OCI-LY3 (cell line): ENCODE results near the gene NUPR1.
"Not testable (repeated sequence)": the region's sequence is repeated elsewhere in the genome, so short reads cannot be mapped to it uniquely, and the experiment has no call there.

Source experiments
- H2AFZ ChIP-seq: fragments of 200-600, 300-600 bp; shearing (Covaris generic); 2 replicates; pipeline ENCODE4 v1.6.0; 2014; ENCODE audit warnings: antibody characterized with exemption, low read depth, low read length
- H3K27ac ChIP-seq: fragments of 200-600, 300-600 bp; sonication (generic); 2 replicates; pipeline ENCODE4 v1.5.1; 2014; ENCODE audit warnings: mild to moderate bottlenecking, low read length, moderate library complexity, mixed read lengths
- H3K27me3 ChIP-seq: fragments of 200-600, 300-600 bp; sonication (generic); 2 replicates; pipeline ENCODE4 v1.6.1; 2014; ENCODE audit warnings: low read depth, low read length, mixed read lengths
- H3K36me3 ChIP-seq: fragments of 200-600, 300-600 bp; sonication (generic); replicated peaks from 2 replicates; pipeline ENCODE3; 2014; ENCODE audit warnings: low read depth, low read length, mixed read lengths
- H3K4me1 ChIP-seq: fragments of 300-600, 200-600 bp; sonication (generic); 2 replicates; pipeline ENCODE4 v1.6.1; 2014; ENCODE audit warnings: low read length, mixed read lengths
- H3K4me2 ChIP-seq: fragments of 200-600, 300-600 bp; sonication (generic); 2 replicates; pipeline ENCODE4 v1.6.1; 2014; ENCODE audit warnings: low read length, mixed read lengths
- H3K4me3 ChIP-seq: fragments of 300-600, 200-600 bp; sonication (generic); 2 replicates; pipeline ENCODE4 v1.5.1; 2014; ENCODE audit warnings: antibody characterized with exemption, mild to moderate bottlenecking, low read length, moderate library complexity
- H3K79me2 ChIP-seq: fragments of 300-600, 200-600 bp; shearing (Covaris generic); 2 replicates; pipeline ENCODE4 v1.6.1; 2014; ENCODE audit warnings: mild to moderate bottlenecking, low read length, mixed read lengths
- H3K9ac ChIP-seq: fragments of 300-600, 200-600 bp; shearing (Covaris generic); 2 replicates; pipeline ENCODE4 v1.6.0; 2014; ENCODE audit warnings: mild to moderate bottlenecking, low read length, moderate library complexity
- H3K9me3 ChIP-seq: fragments of 200-600, 300-600 bp; shearing (Covaris generic); 2 replicates; pipeline ENCODE4 v1.6.1; 2014; ENCODE audit warnings: low read length, mixed read lengths; ENCODE audit not compliant: insufficient read depth
- H4K20me1 ChIP-seq: fragments of 200-600, 300-600 bp; sonication (generic); 2 replicates; pipeline ENCODE4 v1.6.1; 2016; ENCODE audit warnings: low read length, mixed read lengths; ENCODE audit not compliant: insufficient read depth
- CTCF ChIP-seq: fragments of 200-600, 300-600 bp; sonication (generic); IDR thresholded peaks from 2 replicates; pipeline ENCODE4 v1.5.1; 2014; ENCODE audit warnings: antibody characterized with exemption, low read length, low read depth
- EZH2phosphoT487 ChIP-seq: fragments of 200-600 bp; shearing (Covaris generic); IDR thresholded peaks from 2 replicates; pipeline ENCODE4 v1.6.1; 2018; ENCODE audit warnings: antibody characterized with exemption, mixed run types, low read depth

Gene NUPR1

GRCh38 chr16:28531777-28532744, 6.7 kb downstream of the NUPR1 start:
- H3K27ac ChIP-seq = peak overlapping the region; percentile 87
- no peaks in the 10 kb centered on the region for H3K79me2 ChIP-seq
- H2AFZ ChIP-seq = no peak overlapping the region
- peak overlapping the region; percentile 54 for H3K9ac ChIP-seq
- peaks cover 51% of the 10 kb centered on the region for H3K4me1 ChIP-seq
- H3K4me2 ChIP-seq = peak overlapping the region; percentile 70
- H4K20me1 ChIP-seq = no peaks in the 10 kb centered on the region
- H3K27me3 ChIP-seq = no peaks in the 10 kb centered on the region
- no peaks in the 10 kb centered on the region for H3K36me3 ChIP-seq
- peak overlapping the region; percentile 63 for H3K4me3 ChIP-seq
- TF ChIP-seq EZH2phosphoT487 (no peak), CTCF (no peak)
- H3K9me3 ChIP-seq = no peaks in the 10 kb centered on the region

- H3K79me2 ChIP-seq = no peaks in the 10 kb centered on the region
- H3K4me1 ChIP-seq = peaks cover 66% of the 10 kb centered on the region
- H3K4me2 ChIP-seq = no peak overlapping the region
- H2AFZ ChIP-seq = no peak overlapping the region
- no peaks in the 10 kb centered on the region for H4K20me1 ChIP-seq
- H3K27ac ChIP-seq = no peak overlapping the region
- no peaks in the 10 kb centered on the region for H3K9me3 ChIP-seq
- no peak overlapping the region for H3K4me3 ChIP-seq
- no peak for TF ChIP-seq EZH2phosphoT487
- no peak for TF ChIP-seq CTCF
- H3K9ac ChIP-seq = no peak overlapping the region
- no peaks in the 10 kb centered on the region for H3K36me3 ChIP-seq
- no peaks in the 10 kb centered on the region for H3K27me3 ChIP-seq
Observed at GRCh38 chr16:28529124-28529523, 9.7 kb downstream of the NUPR1 start.

- no peak overlapping the region; the same call in 1 of the 2 replicates for H2AFZ ChIP-seq
- TF ChIP-seq CTCF (no peak), EZH2phosphoT487 (no peak)
- H4K20me1 ChIP-seq = no peaks in the 10 kb centered on the region
- no peaks in the 10 kb centered on the region for H3K36me3 ChIP-seq
- H3K9ac ChIP-seq = no peak overlapping the region
- no peak overlapping the region for H3K4me2 ChIP-seq
- no peaks in the 10 kb centered on the region for H3K79me2 ChIP-seq
- H3K4me1 ChIP-seq = peaks cover 72% of the 10 kb centered on the region
- no peaks in the 10 kb centered on the region for H3K27me3 ChIP-seq
- no peaks in the 10 kb centered on the region for H3K9me3 ChIP-seq
- H3K27ac ChIP-seq = no peak overlapping the region
- no peak overlapping the region for H3K4me3 ChIP-seq
Observed at GRCh38 chr16:28528463-28528867, 10.3 kb downstream of the NUPR1 start.

GRCh38 chr16:28527985-28528384, 10.8 kb downstream of the NUPR1 start:
- no peak overlapping the region for H3K4me2 ChIP-seq
- no peak overlapping the region for H3K9ac ChIP-seq
- no peaks in the 10 kb centered on the region for H3K36me3 ChIP-seq
- no peaks in the 10 kb centered on the region for H3K9me3 ChIP-seq
- H3K79me2 ChIP-seq = no peaks in the 10 kb centered on the region
- H3K27ac ChIP-seq = no peak overlapping the region
- H3K27me3 ChIP-seq = no peaks in the 10 kb centered on the region
- no peaks in the 10 kb centered on the region for H4K20me1 ChIP-seq
- TF ChIP-seq EZH2phosphoT487 = no peak
- H3K4me1 ChIP-seq = peaks cover 72% of the 10 kb centered on the region
- no peak overlapping the region for H2AFZ ChIP-seq
- no peak overlapping the region for H3K4me3 ChIP-seq

GRCh38 chr16:28527100-28527785, 11.5 kb downstream of the NUPR1 start:
- H2AFZ ChIP-seq, H3K27ac ChIP-seq: not testable (repeated sequence)
- H3K4me1 ChIP-seq = peaks cover 72% of the 10 kb centered on the region

More at GRCh38 chr16:28527100-28527785, 11.5 kb downstream of the NUPR1 start:
- not testable (repeated sequence) for H3K4me3 ChIP-seq, H3K9me3 ChIP-seq, H3K9ac ChIP-seq, H3K36me3 ChIP-seq, H3K79me2 ChIP-seq, H3K27me3 ChIP-seq, H4K20me1 ChIP-seq, H3K4me2 ChIP-seq
